GM18498 (cell line): ENCODE data around the gene PCDHGA4.
"Not testable (repeated sequence)": the region's sequence is repeated elsewhere in the genome, so short reads cannot be mapped to it uniquely, and the experiment has no call there.

ENCODE experiments used
- ATAC-seq: cut with Tn5 transposase; IDR thresholded peaks from one replicate; pipeline ENCODE4 v1.9.1; 2021; ENCODE audit warnings: mild to moderate bottlenecking, moderate library complexity; ENCODE audit not compliant: unreplicated experiment

The PCDHGA4 gene

DNA sequence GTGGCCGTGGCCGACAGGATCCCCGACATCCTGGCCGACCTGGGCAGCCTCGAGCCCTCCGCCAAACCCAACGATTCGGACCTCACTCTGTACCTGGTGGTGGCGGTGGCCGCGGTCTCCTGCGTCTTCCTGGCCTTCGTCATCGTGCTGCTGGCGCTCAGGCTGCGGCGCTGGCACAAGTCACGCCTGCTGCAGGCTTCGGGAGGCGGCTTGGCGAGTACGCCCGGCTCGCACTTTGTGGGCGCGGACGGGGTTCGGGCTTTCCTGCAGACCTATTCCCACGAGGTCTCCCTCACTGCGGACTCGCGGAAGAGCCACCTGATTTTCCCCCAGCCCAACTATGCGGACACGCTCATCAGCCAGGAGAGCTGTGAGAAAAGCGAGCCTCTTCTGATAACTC lies 8.8 kb upstream of the PCDHGA4 start:
- ATAC-seq: not testable (repeated sequence)

GRCh38 chr5:141349917-141350619 lies 4.8 kb upstream of the PCDHGA4 start, which contains the start of gene PCDHGB1:
TSS of gene PCDHGB1 (plus strand) at chr5:141350099. CDS start at chr5:141350261, 162 bp downstream.
- no peak for ATAC-seq

DNA sequence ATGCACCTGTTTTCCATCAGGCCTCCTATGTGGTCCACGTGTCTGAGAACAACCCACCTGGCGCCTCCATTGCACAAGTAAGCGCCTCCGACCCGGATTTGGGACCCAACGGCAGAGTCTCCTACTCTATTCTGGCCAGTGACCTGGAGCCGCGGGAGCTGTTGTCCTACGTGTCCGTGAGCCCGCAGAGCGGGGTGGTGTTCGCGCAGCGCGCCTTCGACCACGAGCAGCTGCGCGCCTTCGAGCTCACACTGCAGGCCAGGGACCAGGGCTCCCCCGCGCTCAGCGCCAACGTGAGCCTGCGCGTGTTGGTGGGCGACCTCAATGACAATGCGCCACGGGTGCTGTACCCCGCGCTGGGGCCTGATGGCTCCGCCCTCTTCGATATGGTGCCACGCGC lies 3.2 kb upstream of the PCDHGA4 start:
- ATAC-seq: no peak

DNA sequence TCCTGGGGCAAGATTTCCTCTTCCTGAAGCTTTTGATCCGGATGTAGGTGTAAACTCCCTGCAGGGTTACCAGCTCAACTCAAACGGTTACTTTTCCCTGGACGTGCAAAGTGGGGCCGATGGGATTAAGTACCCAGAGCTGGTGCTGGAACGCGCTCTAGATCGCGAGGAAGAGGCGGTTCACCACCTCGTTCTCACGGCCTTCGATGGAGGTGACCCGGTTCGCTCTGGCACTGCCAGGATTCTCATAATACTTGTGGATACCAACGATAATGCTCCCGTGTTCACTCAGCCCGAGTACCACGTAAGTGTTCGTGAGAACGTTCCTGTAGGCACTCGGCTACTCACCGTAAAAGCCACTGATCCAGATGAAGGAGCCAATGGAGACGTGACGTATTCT lies 820 bp downstream of the PCDHGA4 start:
- no peak for ATAC-seq

DNA sequence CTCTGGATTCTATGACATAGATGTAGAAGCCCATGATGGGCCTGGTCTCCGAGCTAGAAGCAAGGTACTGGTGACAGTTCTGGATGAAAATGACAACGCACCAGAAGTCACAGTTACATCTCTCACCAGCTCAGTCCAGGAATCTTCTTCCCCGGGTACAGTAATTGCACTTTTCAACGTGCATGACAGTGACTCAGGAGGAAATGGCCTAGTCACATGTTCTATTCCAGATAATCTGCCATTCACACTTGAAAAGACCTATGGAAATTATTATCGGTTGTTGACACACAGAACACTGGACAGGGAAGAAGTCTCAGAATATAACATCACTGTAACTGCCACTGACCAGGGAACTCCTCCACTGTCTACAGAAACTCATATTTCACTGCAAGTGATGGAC lies 1.3 kb downstream of the PCDHGA4 start:
- ATAC-seq: no peak

- no peak for ATAC-seq
Observed at GRCh38 chr5:141356950-141357349, 2.1 kb downstream of the PCDHGA4 start.

- peak; percentile 66 for ATAC-seq
Observed at GRCh38 chr5:141359790-141360426, 5.1 kb downstream of the PCDHGA4 start, which contains the start of gene PCDHGB2. TSS of gene PCDHGB2 (plus strand) at chr5:141359994. CDS start at chr5:141360136, 142 bp downstream.

- no peak for ATAC-seq
Observed at GRCh38 chr5:141360685-141361084, 5.9 kb downstream of the PCDHGA4 start.

- ATAC-seq: no peak
Observed at GRCh38 chr5:141362719-141363118, 7.9 kb downstream of the PCDHGA4 start.

- no peak for ATAC-seq
Observed at GRCh38 chr5:141363952-141364660, 9.3 kb downstream of the PCDHGA4 start, which contains the start of gene PCDHGA5. TSS of gene PCDHGA5 (plus strand) at chr5:141364162. CDS start at chr5:141364331, 169 bp downstream.

- ATAC-seq: no peak
Observed at GRCh38 chr5:141366016-141366896, 11.4 kb downstream of the PCDHGA4 start.

GRCh38 chr5:141369994-141370848 lies 15.4 kb downstream of the PCDHGA4 start, which contains the start of gene PCDHGB3:
TSS of gene PCDHGB3 (plus strand) at chr5:141370242. CDS start at chr5:141370395, 153 bp downstream.
- peak; percentile 88 for ATAC-seq

DNA sequence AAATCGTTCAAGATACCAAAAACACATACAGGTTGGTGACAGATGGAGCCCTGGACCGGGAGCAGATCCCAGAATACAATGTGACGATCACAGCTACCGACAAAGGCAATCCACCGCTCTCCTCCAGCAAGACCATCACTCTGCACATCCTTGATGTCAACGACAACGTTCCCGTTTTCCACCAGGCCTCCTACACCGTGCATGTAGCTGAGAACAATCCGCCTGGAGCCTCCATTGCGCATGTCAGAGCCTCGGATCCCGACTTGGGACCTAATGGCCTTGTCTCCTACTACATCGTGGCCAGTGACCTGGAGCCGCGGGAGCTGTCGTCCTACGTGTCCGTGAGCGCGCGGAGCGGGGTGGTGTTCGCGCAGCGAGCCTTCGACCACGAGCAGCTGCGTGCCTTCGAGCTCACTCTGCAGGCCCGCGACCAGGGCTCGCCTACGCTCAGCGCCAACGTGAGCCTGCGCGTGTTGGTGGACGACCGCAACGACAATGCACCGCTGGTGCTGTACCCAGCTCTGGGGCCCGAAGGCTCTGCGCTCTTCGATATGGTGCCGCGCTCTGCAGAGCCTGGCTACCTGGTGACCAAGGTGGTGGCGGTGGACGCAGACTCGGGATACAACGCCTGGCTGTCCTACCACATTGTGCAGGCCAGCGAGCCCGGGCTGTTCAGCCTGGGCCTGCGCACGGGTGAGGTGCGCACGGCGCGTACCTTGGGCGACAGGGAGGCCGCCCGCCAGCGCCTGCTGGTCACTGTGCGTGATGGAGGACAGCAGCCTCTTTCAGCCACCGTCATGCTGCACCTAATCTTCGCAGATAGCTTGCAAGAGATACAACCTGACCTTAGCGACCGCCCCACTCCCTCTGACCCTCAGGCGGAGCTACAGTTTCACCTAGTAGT lies 17.0 kb downstream of the PCDHGA4 start:
- no peak for ATAC-seq

DNA sequence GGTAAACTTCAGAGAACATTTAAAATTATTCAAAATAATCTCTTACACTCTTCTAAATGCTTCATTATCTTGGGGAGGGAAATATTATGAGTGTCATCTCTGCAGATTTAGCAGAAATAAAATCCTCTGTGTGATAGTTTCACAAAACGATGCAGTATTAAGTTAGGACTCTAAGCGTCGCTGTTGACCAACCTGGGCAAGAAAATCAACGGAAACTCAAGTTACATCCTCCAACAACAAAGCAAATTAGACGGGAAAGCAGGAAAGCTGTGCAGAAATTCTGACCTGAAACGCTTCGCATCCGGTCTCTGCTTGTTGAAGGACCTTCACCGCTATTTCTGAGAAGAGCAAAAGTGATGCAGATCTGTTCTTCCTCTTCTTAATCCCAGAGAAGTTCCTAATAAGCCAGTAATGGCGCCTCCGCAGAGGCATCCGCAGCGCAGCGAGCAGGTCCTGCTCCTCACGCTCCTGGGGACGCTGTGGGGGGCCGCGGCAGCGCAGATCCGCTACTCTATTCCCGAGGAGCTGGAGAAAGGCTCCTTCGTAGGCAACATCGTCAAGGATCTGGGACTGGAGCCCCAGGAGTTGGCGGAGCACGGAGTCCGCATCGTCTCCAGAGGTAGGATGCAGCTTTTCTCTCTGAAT lies 19.0 kb downstream of the PCDHGA4 start, which contains the start of gene PCDHGA6:
PCDHGA6 (plus strand) TSS at position 219 of the 645 bp plus-strand sequence; CDS start at position 412, 193 bp downstream.
- no peak for ATAC-seq

DNA sequence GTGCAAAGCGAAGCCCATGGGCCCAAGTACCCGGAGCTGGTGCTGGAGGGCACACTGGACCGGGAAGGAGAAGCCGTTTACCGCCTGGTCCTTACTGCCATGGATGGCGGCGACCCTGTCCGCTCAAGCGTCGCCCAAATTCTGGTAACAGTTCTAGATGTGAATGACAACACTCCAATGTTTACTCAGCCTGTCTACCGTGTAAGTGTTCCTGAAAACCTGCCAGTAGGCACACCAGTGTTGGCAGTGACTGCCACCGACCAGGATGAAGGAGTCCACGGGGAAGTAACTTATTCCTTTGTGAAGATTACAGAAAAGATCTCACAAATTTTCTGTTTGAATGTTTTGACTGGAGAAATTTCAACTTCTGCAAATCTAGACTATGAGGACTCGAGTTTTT lies 19.8 kb downstream of the PCDHGA4 start:
- no peak for ATAC-seq

GRCh38 chr5:141375444-141376155 lies 20.8 kb downstream of the PCDHGA4 start:
- not testable (repeated sequence) for ATAC-seq
